Epithelial cell of proximal tubule (primary cell): Measurements from ENCODE around the gene NPM3. TPM values are rescaled to one million over a fixed set of nuclear protein-coding genes. Genes with fewer than 3 reads are reported as not detected.

Source experiments
- DNase-seq: peaks from one replicate; pipeline ENCODE4 v3.0.0-alpha.2; 2011; ENCODE audit warnings: low read depth
- H3K4me3 ChIP-seq: 2 replicates; pipeline ENCODE4 v1.5.1; 2011; ENCODE audit warnings: low read depth, mild to moderate bottlenecking, low read length
- total RNA-seq: library from RNA; depleted of rRNA; stranded (reverse); fragments of >200 nt; gene quantifications from 2 replicates; pipeline ENCODE4 v1.2.3, GENCODE V29; 2015
- TF ChIP-seq, protein P1 (sequence below): conservative IDR thresholded peaks from 2 replicates; pipeline ENCODE4 v1.5.1; 2012; ENCODE audit warnings: low read depth, mild to moderate bottlenecking, low read length

Gene NPM3
- total RNA-seq, 1 donor from 2014 or later: 118 TPM

DNA sequence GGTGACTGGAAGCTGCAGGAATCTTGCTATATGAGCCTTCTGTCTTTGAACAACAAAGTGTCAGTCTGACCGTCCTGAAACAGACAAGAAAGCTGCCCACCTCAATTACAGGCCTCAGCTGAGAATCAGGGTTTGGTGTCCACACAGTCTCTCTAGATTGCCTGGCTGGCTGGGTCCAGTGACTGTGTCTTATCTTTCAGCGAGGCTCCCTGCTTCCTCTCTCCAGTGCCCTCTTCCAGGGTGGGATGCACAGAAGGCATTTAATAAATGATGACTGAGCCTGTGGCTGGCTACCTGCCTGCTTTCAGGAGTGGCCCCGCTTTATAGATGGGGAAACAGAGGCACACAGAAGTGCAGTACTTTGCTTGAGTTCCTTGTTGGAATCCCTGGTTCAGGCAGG lies 34.8 kb downstream of the NPM3 start:
- TF ChIP-seq, protein P1, sequence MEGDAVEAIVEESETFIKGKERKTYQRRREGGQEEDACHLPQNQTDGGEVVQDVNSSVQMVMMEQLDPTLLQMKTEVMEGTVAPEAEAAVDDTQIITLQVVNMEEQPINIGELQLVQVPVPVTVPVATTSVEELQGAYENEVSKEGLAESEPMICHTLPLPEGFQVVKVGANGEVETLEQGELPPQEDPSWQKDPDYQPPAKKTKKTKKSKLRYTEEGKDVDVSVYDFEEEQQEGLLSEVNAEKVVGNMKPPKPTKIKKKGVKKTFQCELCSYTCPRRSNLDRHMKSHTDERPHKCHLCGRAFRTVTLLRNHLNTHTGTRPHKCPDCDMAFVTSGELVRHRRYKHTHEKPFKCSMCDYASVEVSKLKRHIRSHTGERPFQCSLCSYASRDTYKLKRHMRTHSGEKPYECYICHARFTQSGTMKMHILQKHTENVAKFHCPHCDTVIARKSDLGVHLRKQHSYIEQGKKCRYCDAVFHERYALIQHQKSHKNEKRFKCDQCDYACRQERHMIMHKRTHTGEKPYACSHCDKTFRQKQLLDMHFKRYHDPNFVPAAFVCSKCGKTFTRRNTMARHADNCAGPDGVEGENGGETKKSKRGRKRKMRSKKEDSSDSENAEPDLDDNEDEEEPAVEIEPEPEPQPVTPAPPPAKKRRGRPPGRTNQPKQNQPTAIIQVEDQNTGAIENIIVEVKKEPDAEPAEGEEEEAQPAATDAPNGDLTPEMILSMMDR: no peak
- no peak for DNase-seq
- no peak overlapping the region for H3K4me3 ChIP-seq

DNA sequence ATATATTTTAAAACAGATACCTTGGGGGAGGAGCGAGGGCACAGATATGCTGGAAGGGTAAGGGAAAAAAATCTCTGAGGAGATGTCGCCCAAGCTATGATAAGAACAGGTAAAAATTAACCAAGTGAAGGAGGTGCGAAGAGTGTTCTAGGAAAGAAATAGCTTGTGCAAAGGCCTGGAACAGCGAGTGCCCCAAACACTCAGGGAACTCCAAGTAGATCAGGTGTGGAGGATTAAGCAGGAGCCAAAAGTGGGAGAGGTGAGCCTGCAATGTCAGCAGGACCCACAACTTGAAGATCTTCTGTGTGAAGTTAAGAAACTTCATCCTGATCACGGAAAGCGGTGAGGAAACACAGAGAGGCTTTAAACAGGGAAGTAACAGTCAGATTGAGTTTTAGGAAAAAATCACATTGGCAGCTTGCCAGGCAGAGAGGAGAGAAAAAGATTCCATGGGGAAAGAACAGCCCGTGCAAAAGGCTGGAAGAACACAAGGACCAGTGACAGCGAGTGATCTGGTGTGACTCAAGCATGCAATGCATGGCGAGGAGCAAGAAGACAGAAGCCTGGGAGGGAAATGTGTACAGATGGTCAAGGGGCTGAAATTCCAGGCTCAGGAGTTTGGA lies 38.1 kb downstream of the NPM3 start:
- TF ChIP-seq, protein P1: no peak
- no peak overlapping the region for H3K4me3 ChIP-seq
- DNase-seq: no peak

DNA sequence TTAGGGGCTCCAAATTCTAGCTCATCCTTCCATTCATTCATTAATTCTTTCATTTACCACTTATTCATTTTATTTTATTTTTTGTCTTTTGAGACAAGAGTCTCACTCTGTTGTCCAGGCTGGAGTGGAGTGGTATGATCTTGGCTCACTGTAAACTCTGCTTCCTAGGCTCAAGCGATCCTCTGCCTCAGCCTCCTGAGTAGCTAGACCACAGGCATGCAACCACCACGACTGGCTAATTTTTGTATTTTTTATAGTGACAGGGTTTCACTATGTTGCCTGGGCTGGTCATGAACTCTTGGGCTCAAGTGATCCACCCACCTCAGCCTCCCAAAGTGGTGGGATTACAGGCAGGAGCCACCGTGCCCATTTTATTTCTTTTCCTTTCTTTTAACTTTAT lies 39.0 kb downstream of the NPM3 start:
- no peak for DNase-seq
- TF ChIP-seq, protein P1: no peak
- H3K4me3 ChIP-seq: no peak overlapping the region

DNA sequence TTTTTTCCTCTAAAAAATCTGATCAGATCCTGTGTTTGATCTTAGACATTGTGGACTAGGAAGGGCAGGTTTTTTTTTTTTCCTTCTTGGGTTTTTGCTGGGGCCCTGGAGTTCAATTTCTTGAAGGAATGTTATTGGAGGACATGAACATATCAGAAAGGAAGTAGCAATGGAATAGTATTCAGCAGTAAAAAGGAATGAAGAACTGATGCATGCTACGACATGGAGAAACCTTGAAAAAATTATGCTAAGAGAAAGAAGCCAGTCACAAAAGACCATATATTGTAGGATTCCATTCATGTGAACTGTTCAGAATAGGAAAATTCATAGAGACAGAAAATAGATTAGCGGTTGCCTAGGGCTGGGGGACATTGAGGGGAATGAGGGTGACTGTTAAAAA lies 41.3 kb downstream of the NPM3 start:
- no peak for DNase-seq
- TF ChIP-seq, protein P1: no peak
- H3K4me3 ChIP-seq: no peak overlapping the region

DNA sequence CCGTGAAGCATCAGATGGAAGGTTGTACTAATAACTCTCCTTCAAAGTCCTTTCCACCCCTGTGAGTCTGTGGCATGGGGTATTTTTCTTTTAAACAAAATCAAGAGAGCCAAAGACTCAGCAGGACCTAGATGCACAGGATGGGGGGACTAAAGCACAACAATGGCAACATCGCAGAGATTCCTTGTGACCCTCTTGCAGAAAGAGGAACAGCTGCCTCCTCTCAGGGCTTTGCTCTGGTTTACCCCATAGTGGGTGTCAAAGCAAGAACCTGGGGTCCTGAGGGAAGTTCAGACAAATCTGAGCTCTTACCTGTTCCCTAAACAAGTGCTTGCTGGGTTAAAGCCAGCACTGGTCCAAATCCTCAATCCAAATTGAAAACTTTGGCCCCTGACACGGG lies 46.6 kb downstream of the NPM3 start:
- no peak for DNase-seq
- H3K4me3 ChIP-seq: no peak overlapping the region

DNA sequence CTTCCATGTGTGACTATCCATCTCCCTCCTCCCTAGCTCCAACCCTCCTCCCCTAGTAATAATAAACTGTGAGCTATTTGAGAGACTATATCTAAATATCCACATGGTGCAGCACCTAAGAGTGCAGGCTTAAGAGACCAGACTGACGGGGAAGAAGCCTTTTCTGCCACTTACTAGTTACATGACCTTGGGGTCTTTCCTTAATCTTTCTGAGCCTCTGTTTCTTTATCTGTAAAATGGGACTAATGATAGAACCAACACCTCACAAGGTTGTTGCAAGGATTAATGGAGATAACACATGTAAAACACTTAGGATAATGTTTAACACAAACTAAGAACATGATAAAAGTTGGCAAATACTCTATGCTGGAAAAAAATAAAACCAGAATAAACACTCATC lies 51.1 kb downstream of the NPM3 start:
- TF ChIP-seq, protein P1: no peak
- no peak overlapping the region for H3K4me3 ChIP-seq
- DNase-seq: no peak

More for the DNA sequence above, 46.6 kb downstream of the NPM3 start:
- TF ChIP-seq, protein P1: no peak

Other genes starting within 250 kb of the NPM3 start
- gene POLL, start 195.2 kb downstream of the NPM3 start, total RNA-seq: 26.1 and 27.6 TPM in 2 replicates
- 36.2 and 65.6 TPM in 2 replicates for gene DPCD, start 195.1 kb downstream of the NPM3 start, total RNA-seq
- gene FBXW4, start 88.3 kb downstream of the NPM3 start, total RNA-seq: 15.3 and 16.8 TPM in 2 replicates
- gene FGF8, start 7.3 kb downstream of the NPM3 start, total RNA-seq: not detected in 2 replicates
- gene OGA, start 35.0 kb upstream of the NPM3 start, total RNA-seq: 39.8 and 48.4 TPM in 2 replicates
- gene KCNIP2, start 60.4 kb upstream of the NPM3 start, total RNA-seq: 0.14 and 2.9 TPM in 2 replicates